Measurements from ENCODE around the gene CCDC144A. TPM values are rescaled to one million over a fixed set of nuclear protein-coding genes. Genes with fewer than 3 reads are reported as not detected.
A peak's percentile ranks its signal among the peaks of the same experiment; 100 is the strongest.
"Not testable (repeated sequence)": the region's sequence is repeated elsewhere in the genome, so short reads cannot be mapped to it uniquely, and the experiment has no call there.

Gene CCDC144A
- total RNA-seq, 1 experiment from 2014 or later: 1.9 TPM

DNA sequence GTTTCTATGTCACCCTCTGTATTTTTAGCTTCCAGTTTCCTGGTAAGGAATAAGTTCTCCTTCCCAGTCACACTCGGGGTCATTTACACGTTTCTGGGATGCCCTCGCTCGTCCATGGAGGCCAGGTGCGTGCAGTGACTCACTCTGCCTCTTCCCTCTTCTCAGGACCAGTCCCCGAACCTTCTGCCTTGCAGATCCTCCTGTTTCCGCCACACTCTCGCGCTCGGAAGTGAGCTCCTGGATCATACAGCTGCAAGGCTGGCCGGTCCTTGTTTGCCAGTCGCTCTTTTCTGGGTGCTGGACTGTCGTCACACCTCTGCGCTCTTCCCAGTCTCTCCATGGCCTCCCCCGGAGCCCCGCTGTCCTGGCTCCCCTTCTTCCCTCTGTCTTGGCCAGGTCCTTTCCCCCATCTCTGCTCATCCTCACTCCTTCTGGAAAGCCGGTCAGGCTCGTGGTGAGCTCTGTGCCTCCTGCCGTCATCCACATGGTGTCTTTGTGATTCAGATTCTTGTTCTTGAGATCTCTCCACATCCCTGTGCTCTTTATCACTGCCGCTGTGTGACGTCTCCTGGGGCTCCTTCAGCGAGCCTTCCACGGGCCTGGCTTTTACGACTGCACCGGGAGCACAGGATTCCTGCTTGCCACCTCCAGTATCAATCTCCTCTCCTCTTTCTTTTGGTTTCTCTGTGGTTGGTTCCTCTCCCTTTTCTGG, 55.6 kb downstream of the CCDC144A start:
- H2BK5ac ChIP-seq (ENCODE audit: insufficient read length, low read length); H3K9me3 Mint-ChIP-seq; H3K79me2 ChIP-seq (ENCODE audit: insufficient read depth, low read length); H4K91ac ChIP-seq (ENCODE audit: insufficient read length, low read depth, low read length); H3K9ac ChIP-seq (ENCODE audit: extremely low read depth, insufficient read length, low read length); H3K23ac ChIP-seq (ENCODE audit: insufficient read length, low read depth, low read length); H3K36me3 Mint-ChIP-seq (ENCODE audit: insufficient read depth in 1 of 3, low read depth in 3 of 3); H3K79me1 ChIP-seq (ENCODE audit: insufficient read depth, low read depth, low read length, poor library complexity, severe bottlenecking); H3K27ac ChIP-seq (ENCODE audit: insufficient read length, low read depth, low read length); H4K5ac ChIP-seq (ENCODE audit: insufficient read length, low read depth, low read length); H3K27me3 ChIP-seq (ENCODE audit: insufficient read depth, low read length); H3K9me3 ChIP-seq (ENCODE audit: control insufficient read depth, low read depth, low read length); H3K56ac ChIP-seq (ENCODE audit: insufficient read length, low read depth, low read length); H3K4ac ChIP-seq (ENCODE audit: low read depth, low read length); H3T11ph ChIP-seq (ENCODE audit: low read length); H4K8ac ChIP-seq (replicated peaks; ENCODE audit: insufficient read length, low read depth, low read length); H2BK12ac ChIP-seq (ENCODE audit: insufficient read length, low read depth, low read length); H3K18ac ChIP-seq (ENCODE audit: insufficient read length, low read depth, low read length); H3K4me1 ChIP-seq (ENCODE audit: insufficient read depth, low read length); H3K23me2 ChIP-seq (ENCODE audit: insufficient read length, low read depth, low read length, poor library complexity, severe bottlenecking); H2AK5ac ChIP-seq (ENCODE audit: insufficient read length, low read length); H3K14ac ChIP-seq (ENCODE audit: insufficient read depth, low read length); H2AFZ ChIP-seq (ENCODE audit: low read length); H4K20me1 ChIP-seq (ENCODE audit: control insufficient read depth, insufficient read depth, insufficient read length); H2BK20ac ChIP-seq (ENCODE audit: low read depth, low read length, poor library complexity, severe bottlenecking); H2BK120ac ChIP-seq (ENCODE audit: low read depth, low read length, poor library complexity, severe bottlenecking); H2BK15ac ChIP-seq (ENCODE audit: low read depth, low read length): not testable (repeated sequence)
- Mint-ChIP-seq H3K4me3 (peak overlapping the region; percentile 44 to 77), H3K27me3 (ENCODE audit: low read depth) (peaks cover 50% of the 10 kb centered on the region), H3K4me1 (peaks cover 13 to 17% of the 10 kb centered on the region in 2 experiments), H3K27ac (peak overlapping the region in 2 of 3 experiments; percentile 61 to 69; a peak in 3 of 7 replicates)
- no CpG with 5 or more reads among the region's 25 CpGs for WGBS (ENCODE audit: extremely low coverage, insufficient read length, low lambda C conversion rate)
- H3K4me2 ChIP-seq (ENCODE audit: insufficient read depth, insufficient read length, low read length): peak overlapping the region; percentile 25
- peak; percentile 89 for DNase-seq

DNA sequence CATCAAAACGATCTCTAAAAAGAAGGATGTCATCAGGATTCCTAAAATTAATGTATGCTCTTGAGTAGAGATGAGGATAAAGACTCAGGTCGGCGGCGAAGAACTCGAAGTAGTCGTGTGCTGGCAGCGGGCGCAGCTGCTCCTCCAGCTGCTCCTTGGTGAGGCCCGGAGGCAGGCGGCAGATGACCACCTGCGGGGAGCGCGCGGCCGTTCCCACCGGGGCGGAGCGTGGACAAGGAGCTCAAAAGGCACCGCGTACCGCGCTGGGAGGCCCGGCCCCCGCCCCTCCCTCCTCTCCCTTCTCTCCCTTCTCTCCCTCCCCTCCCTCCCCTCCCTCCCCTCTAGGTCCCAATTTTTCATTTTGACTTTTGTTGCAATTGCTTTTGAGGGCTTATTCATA, 56.5 kb downstream of the CCDC144A start:
- H2BK120ac ChIP-seq (ENCODE audit: low read depth, low read length, poor library complexity, severe bottlenecking); H3K56ac ChIP-seq (ENCODE audit: insufficient read length, low read depth, low read length); H3K23ac ChIP-seq (ENCODE audit: insufficient read length, low read depth, low read length); H3K79me2 ChIP-seq (ENCODE audit: insufficient read depth, low read length); H3K18ac ChIP-seq (ENCODE audit: insufficient read length, low read depth, low read length); H4K91ac ChIP-seq (ENCODE audit: insufficient read length, low read depth, low read length); H2BK20ac ChIP-seq (ENCODE audit: low read depth, low read length, poor library complexity, severe bottlenecking); H4K5ac ChIP-seq (ENCODE audit: insufficient read length, low read depth, low read length); H3K27ac Mint-ChIP-seq; H3T11ph ChIP-seq (ENCODE audit: low read length); H3K27me3 ChIP-seq (ENCODE audit: insufficient read depth, low read length); H2BK5ac ChIP-seq (ENCODE audit: insufficient read length, low read length); H3K27ac ChIP-seq (ENCODE audit: insufficient read length, low read depth, low read length); H3K9me3 Mint-ChIP-seq; H3K4me1 ChIP-seq (ENCODE audit: insufficient read depth, low read length); H4K8ac ChIP-seq (replicated peaks; ENCODE audit: insufficient read length, low read depth, low read length); H3K36me3 Mint-ChIP-seq (ENCODE audit: insufficient read depth in 1 of 3, low read depth in 3 of 3); H3K9ac ChIP-seq (ENCODE audit: extremely low read depth, insufficient read length, low read length); H2AK5ac ChIP-seq (ENCODE audit: insufficient read length, low read length); H2BK12ac ChIP-seq (ENCODE audit: insufficient read length, low read depth, low read length); H3K9me3 ChIP-seq (ENCODE audit: control insufficient read depth, low read depth, low read length); H3K14ac ChIP-seq (ENCODE audit: insufficient read depth, low read length); H3K4ac ChIP-seq (ENCODE audit: low read depth, low read length); H2BK15ac ChIP-seq (ENCODE audit: low read depth, low read length); H3K4me2 ChIP-seq (ENCODE audit: insufficient read depth, insufficient read length, low read length); H3K23me2 ChIP-seq (ENCODE audit: insufficient read length, low read depth, low read length, poor library complexity, severe bottlenecking); H2AFZ ChIP-seq (ENCODE audit: low read length); H3K79me1 ChIP-seq (ENCODE audit: insufficient read depth, low read depth, low read length, poor library complexity, severe bottlenecking); H4K20me1 ChIP-seq (ENCODE audit: control insufficient read depth, insufficient read depth, insufficient read length): not testable (repeated sequence)
- peak overlapping the region; percentile 44 to 77 for H3K4me3 Mint-ChIP-seq
- H3K27me3 Mint-ChIP-seq (ENCODE audit: low read depth): peaks cover 50% of the 10 kb centered on the region
- DNase-seq: peak; percentile 56
- peaks cover 18 to 25% of the 10 kb centered on the region in 2 experiments for H3K4me1 Mint-ChIP-seq
- WGBS (ENCODE audit: extremely low coverage, insufficient read length, low lambda C conversion rate): no CpG with 5 or more reads among the region's 24 CpGs

All from H9 (cell line).